GM10248 (cell line): Measurements from ENCODE around the gene DHRS12.

ENCODE experiments used
- CTCF ChIA-PET: fragments of 300-600 bp; sonication (Branson Sonifier 250); formaldehyde crosslinking; extraction: SDS; loops from one replicate; lab custom pipeline; 2021; ENCODE audit warnings: antibody characterized with exemption; lab: Yijun Ruan, JAX
- POLR2A ChIA-PET: fragments of 350-650 bp; sonication (Branson Sonifier 250); formaldehyde crosslinking; extraction: SDS; loops from one replicate; lab custom pipeline; 2020; ENCODE audit warnings: antibody characterized with exemption; lab: Yijun Ruan, JAX
- DNase-seq: peaks from one replicate; pipeline ENCODE4 v3.0.0; 2012; ENCODE audit errors: extremely low spot score
- TF ChIP-seq, protein P1 (sequence below): IDR thresholded peaks from 2 replicates; pipeline ENCODE4 v1.5.1; 2012; ENCODE audit warnings: mild to moderate bottlenecking, low read depth; ENCODE audit errors: extremely low read depth, missing control alignments, control extremely low read depth

The DHRS12 gene

DNA sequence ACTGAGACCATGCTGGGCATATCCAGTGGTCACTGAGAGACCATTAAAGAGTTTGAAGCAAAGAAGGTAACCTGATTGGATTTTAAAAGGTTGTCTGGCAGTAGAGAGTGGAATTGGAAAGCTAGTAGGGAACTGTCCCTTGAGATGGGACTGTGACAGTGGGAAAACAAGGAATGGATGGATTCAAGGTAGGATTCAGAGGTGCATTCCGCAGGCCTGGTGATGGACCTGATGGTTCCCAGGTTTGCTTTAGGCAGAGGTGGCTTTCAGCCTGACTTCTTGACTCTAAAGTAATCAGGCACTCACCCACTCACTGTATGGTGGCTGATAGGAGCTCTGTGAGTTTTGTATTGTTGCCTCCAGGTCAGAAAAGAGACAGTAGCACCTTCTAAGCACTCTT is 73.0 kb downstream of the DHRS12 start:
- POLR2A ChIA-PET: interaction anchor here (1.5 kb wide), 1 partner anchor 278 kb away, joined by 5 read pairs; the partner anchor contains the start of gene INTS6

DNA sequence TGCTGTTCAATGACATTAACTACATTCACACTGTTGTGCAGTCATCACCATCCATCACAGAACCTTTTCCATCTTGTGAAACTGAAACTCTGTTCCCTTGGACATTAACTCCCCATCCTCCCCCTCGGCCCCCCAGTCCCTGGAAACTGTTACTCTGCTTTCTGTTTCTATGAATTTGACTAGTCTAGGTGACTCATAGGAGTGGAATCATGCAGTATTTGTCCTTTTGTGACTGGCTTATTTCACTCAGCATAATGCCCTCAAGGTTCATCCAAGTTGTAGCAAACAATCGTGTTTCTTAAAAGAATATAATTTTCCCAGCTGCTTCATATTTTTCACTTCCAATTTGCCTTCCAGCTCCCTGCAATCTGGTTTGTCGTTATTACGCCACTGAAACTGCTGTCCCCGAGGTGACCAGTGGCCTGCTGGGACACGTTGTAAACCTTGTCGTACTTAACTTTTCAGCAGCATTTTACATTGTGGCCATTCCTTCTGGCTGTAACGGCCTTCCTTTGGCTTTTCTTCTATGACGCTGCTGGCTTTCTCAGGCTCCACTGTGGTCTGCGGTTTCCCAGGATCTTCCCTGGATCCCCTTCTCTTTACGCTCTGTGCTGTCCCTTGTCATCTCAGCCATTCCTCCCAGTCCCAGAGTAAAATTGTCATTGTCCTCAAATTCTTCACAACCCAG is 74.0 kb downstream of the DHRS12 start:
- ChIA-PET POLR2A (interaction anchor here (1.5 kb wide), 1 partner anchor 277 kb away, joined by 5 read pairs; the partner anchor contains the start of gene INTS6), CTCF (no interaction called here)
- TF ChIP-seq, protein P1, sequence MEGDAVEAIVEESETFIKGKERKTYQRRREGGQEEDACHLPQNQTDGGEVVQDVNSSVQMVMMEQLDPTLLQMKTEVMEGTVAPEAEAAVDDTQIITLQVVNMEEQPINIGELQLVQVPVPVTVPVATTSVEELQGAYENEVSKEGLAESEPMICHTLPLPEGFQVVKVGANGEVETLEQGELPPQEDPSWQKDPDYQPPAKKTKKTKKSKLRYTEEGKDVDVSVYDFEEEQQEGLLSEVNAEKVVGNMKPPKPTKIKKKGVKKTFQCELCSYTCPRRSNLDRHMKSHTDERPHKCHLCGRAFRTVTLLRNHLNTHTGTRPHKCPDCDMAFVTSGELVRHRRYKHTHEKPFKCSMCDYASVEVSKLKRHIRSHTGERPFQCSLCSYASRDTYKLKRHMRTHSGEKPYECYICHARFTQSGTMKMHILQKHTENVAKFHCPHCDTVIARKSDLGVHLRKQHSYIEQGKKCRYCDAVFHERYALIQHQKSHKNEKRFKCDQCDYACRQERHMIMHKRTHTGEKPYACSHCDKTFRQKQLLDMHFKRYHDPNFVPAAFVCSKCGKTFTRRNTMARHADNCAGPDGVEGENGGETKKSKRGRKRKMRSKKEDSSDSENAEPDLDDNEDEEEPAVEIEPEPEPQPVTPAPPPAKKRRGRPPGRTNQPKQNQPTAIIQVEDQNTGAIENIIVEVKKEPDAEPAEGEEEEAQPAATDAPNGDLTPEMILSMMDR: no peak
- DNase-seq: no peak

More for the DNA sequence above, 73.0 kb downstream of the DHRS12 start:
- TF ChIP-seq, protein P1: no peak
- DNase-seq: no peak
- CTCF ChIA-PET: interaction anchor here (1.0 kb wide), 1 partner anchor 38 kb away, joined by 3 read pairs; no protein-coding TSS in a partner anchor

DNA sequence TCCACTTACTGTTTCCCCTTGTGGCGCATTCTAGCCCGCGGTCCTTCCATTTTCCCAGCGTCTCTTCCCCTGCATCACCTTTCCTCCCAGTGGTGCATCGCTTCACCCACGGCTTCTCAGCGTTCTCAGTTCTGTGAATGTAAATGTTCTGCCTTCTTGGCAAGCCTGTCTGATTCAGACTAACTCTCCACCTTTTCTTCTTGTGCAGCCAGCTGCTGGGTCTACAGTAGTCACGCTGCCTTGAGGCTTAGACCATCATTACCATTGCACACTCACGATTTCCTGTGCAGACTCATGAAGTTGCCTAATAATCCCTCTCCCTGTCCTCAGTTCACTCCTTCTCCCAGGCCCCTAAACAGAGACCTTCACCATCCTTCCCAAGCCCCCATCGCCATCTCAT is 75.0 kb downstream of the DHRS12 start:
- TF ChIP-seq, protein P1: no peak
- POLR2A ChIA-PET: interaction anchor here (0.7 kb wide), 1 partner anchor 36 kb away, joined by 4 read pairs; no protein-coding TSS in a partner anchor
- no peak for DNase-seq
- CTCF ChIA-PET: no interaction called here

DNA sequence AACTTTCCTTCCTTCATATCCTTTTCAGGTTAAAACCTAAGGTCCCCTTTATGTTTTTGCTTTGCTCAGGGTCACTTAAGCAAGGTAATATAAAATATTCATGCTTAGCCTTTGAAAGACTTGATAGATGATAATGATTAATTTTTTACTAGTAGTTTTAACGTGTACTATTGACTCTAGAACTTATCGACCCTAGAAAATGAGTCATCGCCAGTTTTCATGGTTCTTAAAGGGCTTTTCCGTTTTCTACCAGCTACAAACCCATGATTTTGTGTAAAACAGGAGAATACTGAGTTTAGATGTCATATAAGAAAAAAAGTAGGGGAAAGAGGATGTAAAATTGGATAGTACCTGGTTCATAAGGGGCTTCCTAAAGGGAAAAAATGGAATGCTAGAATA is 75.7 kb downstream of the DHRS12 start:
- TF ChIP-seq, protein P1: no peak
- ChIA-PET POLR2A (no interaction called here), CTCF (interaction anchor here (0.8 kb wide), 1 partner anchor 11 kb away, joined by 3 read pairs; no protein-coding TSS in a partner anchor)
- DNase-seq: no peak

DNA sequence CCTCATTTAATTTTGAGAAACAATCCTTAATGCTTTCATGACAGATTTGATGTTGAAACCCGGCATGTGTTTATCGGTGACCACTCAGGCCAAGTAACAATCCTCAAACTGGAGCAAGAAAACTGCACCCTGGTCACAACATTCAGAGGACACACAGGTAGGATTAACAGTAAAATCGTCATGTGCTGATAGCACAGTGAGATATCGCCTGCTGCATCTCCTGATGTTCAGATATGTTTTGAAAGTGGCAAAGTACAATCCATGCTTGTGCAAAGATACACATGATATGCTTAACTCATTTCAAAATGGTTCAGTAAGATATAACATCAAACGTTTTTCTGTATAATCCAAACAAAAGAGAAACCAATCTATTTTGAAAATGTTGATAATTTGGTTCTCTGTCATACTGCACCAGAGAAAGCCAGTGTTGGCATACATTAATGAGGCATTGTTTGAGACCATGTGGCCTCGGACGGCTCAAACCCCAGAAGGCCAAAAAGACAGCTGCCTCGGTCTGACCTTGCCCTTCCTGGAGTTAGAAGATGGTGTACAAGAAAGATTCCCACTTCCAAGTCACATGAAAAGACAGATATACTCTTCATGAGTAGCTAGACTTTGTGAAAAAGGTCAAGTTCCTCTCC is 76.2 kb downstream of the DHRS12 start:
- ChIA-PET CTCF (interaction anchor here (0.8 to 2.0 kb wide), 2 partner anchors 10 to 14 kb away, joined by 3 to 8 read pairs; no protein-coding TSS in a partner anchor), POLR2A (no interaction called here)
- no peak for DNase-seq
- TF ChIP-seq, protein P1: no peak

DNA sequence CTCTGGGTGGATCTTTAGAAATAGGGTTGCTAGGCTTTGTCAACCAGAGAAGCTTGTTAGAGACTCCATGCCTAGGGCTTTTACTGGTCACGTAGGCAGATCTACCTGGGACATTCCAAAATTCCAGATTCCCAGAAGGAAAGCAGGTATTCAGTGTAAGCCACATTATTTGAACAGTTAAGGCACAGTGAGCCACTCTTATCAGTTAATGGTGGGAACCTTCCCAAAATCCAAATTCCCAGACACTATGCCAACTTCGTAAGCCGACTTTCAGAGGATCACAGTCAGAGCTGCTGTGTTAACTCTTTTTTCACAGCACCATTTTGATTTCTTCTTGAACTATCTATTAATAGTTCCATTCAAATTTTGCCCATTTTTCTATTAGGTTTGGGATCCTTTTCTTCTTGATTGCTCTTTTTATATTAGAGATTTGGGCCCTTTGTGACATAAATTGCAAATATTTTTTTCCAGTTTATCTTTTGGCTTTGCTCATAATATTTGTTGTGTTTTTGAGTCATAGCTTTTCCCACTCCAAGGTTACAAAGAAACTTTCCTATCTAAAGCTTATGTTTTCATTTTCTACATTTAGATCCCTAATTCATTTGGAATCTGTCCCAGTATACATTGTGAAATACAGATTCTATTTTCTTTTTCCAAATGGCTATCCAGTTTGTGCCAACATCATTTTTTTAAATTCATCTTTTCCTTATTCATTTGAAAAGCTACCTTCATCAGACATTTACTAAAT is 77.3 kb downstream of the DHRS12 start:
- no peak for DNase-seq
- CTCF ChIA-PET: interaction anchor here (1.6 to 2.0 kb wide), 2 partner anchors 9 to 15 kb away, joined by 6 to 8 read pairs; no protein-coding TSS in a partner anchor
- TF ChIP-seq, protein P1: no peak
- POLR2A ChIA-PET: no interaction called here
